Hematopoietic multipotent progenitor cell treated with erythropoietin and hydrocortisone succinate and interleukin-3 and kit ligand, for 17 days (in vitro differentiated cells): ENCODE measurements around the gene SFXN2.
"Not testable (repeated sequence)": the region's sequence is repeated elsewhere in the genome, so short reads cannot be mapped to it uniquely, and the experiment has no call there.

Experiments used
- DNase-seq: peaks from one replicate; pipeline ENCODE4 v3.0.0-alpha.2; 2015; ENCODE audit warnings: low spot score

Gene SFXN2

DNA sequence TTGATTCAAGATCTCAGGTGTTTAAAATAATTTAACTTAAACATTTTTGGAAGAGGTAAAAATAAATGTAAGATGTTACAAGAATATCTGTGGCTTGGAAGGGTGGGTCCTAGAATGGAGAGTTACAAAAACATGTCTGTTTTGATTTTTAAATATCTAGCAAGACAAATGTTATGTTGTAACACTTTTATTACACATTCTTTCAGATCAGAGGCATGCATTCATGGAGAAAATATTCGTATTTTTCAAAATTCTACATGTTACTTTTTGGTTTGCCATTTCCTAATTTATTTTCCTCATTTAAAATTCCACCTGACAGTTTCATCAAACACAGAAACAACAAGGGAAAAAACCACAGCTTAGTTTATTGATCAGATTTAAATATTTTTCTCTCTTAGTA is 39.3 kb downstream of the SFXN2 start:
- DNase-seq = no peak

DNA sequence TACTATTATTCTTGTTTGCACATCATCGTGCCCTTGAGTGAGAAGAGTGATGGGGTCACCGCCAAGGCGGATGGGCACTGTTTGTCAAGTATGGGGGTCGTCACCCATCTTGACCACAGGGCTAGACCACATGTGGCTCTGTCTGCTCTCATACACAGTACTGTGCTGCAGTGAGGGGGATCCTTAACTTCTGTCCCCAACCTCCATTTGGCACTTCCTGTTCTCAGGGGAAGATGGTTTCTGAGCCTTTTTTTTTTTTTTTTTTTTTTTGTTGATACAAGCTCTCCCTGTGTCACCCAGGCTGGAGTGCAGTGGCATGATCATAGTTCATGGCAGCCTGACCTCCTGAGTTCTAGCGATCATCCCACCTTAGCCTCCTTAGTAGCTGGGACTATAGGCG is 42.9 kb downstream of the SFXN2 start:
- DNase-seq = no peak

DNA sequence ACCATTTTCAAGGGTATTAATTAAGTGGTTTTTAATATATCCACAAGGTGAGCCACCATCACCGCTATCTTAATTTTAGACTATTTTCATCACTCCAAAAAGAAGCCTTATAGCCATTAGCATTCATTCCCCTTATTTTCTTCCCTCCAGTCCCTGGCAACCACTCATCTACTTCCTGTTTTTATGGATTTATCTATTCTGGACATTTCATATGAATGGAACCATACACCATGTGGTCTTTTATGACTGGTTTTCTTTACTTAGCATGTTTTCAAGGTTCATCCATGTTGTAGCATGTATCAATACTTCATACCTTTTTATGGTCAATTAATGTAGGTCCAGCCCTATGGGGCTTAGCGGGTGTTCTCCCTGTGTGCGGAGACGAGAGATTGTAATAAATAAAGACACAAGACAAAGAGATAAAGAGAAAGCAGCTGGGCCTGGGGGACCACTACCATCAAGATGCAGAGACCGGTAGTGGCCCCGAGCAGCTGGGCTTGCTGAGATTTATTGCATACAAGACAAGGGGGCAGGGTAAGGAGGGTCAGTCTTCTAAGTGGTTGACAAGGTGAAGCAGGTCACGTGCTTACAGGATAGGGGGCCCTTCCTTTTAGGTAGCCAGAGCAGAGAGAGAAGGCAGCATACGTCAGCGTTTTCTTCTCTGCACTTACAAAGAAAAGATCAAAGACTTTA is 44.0 kb downstream of the SFXN2 start:
- no peak for DNase-seq

DNA sequence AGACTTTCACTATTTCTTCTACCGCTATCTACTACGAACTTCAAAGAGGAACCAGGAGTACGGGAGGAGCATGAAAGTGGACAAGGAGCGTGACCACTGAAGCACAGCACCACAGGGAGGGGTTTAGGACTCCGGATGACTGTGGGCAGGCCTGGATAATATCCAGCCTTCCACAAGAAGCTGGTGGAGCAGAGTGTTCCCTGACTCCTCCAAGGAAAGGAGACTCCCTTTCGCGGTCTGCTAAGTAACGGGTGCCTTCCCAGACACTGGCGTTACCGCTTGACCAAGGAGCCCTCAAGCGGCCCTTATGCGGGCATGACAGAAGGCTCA is 44.5 kb downstream of the SFXN2 start:
- not testable (repeated sequence) for DNase-seq

DNA sequence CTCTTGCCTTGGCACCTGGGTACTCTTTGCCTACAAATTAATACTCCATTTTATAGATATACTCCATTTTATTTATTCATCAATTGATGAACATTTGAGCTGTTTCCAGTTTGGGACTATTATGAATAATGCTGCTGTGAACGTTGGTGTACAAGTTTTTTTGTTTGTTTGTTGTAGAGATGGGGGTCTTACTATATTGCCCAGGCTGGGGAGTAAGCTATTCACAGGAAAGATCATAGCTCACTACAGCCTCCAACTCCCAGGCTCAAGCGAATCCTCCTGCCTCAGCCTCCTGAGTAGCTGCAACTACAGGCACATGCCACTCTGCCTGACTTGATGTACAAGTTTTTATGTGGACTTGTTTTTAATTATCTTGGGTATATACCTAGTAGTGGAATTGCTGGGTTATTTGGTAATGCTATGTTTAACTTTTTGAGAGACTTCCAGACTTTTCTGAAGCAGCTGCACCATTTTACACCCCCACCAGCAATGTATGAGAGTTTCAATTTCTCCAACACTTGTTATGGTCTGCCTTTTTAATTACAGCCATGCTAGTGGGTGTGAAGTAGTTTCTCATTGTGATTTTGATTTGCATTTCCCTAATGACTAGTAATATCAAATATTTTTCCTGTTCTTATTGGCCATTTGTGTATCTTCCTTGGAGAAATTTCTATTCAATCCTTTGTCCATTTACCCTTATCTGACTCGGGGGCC is 45.2 kb downstream of the SFXN2 start:
- no peak for DNase-seq

DNA sequence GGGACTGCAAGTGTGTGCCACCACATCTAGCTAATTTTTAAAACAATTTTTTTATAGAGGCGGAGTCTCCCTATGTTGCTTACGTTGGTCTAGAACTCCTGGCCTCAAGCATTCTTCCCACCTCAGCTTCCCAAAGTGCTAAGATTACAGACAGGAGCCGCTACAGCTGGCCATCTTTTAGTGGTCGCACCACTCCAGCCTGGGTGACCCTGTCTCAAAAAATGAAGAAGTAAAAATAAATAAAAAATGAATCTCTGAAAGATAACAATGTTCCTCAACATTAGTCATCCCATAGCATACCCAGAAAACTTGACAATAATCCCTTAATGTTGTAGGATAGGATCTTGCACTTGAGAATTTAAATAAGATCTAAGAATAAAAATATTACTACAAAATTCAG is 47.5 kb downstream of the SFXN2 start:
- DNase-seq = no peak

DNA sequence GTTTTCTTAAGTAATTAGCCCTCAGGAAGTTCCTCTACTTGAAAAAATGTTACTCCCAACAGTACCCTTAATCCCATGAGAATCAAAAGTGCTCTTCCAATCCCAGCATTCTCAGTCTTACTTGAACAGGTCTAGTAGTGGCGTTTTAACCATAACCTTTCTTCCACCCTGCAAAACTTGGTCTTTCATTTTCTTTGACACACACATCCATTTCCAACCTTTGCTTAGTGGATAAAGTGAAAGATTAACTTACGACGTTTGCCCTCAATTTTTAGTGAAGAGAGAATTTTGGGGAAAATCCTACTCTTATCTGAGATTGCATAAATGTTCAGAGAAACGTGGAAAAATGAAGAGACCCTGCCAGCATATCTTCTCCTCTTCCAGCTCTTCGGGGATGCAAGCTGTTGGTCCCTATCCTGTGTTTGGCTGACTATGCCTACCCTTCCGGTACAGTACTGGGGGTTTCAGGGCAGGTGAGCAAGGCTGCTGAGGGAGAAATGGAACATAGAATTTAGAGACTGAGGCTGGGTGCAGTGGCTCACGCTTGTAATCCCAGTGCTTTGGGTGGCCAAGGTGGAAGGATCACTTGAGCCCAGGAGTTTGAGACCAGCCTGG is 48.1 kb downstream of the SFXN2 start:
- DNase-seq = no peak

DNA sequence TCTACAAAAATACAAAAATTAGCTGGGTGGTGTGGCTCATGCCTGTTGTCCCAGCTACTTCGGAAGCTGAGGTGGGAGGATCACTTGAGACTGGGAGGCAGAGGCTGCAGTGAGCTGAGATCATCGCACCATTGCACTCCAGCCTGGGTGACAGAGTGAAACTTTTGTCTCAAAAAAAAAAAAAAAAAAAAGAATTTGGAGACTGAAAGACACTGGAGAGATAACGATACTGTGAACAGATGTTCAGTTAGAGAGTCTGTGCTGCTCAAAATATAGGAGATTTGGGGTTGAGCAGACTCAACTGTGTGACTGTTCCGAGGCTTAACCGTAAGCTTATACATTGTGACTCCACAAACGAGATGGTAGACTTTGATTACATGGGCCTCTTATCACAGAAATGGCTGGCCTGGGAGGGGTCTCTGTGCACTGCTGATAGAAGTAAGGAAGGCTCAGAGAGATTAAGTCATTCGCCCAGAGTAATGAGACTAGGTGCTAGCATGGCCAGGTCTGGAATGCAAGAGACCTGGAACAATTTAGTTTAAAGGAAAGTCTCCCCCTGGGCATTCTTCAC is 48.7 kb downstream of the SFXN2 start:
- no peak for DNase-seq

DNA sequence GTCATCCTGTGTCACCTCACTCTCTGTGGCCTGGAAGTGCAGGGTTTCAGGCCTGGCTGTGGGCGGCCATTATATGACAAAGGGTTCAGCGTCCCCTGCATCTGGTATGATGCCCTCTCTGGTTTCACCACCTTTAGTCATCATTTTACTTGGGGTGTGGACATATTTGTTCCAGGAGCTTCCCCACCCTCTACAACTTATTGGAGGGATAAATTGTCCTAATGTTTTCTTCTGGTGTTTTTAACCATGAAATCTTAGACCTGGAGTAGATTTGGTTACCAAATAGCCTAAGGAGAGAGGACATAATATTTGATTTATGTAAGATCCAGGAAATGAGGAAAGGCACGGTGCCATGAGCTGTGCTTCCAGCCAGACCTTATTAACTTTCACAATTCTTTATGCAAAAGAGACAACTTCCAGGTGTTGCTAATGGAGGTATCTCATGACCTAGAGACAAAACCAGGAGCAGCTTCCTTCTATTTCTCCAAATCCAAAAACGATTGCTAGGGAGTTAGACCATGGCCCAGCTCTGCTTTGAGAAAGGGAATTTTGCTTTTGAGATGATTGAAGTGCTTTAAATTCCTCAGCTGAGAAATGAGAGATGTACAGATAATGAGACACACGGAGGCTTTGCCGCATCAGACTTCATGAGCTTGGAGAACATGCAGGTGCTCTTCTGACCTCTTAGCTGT is 50.2 kb downstream of the SFXN2 start:
- DNase-seq = no peak

DNA sequence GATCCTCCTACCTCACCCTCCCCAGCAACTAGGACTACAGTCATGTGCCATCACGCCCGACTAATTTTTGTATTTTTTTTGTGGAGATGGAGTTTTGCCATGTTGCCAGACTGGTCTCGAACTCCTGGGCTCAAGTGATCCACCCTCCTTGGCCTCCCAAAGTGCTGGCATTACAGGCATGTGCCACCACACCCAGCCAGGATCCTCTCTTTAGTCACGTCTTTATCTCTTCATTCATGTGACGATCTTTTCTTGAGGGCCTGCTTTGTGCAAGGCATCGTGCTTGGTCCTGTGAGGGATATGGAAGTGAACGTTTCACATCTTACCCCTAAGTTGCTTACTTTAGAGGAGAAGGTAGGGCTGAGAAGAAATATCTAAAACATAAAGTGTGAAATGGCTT is 50.9 kb downstream of the SFXN2 start:
- DNase-seq = no peak

DNA sequence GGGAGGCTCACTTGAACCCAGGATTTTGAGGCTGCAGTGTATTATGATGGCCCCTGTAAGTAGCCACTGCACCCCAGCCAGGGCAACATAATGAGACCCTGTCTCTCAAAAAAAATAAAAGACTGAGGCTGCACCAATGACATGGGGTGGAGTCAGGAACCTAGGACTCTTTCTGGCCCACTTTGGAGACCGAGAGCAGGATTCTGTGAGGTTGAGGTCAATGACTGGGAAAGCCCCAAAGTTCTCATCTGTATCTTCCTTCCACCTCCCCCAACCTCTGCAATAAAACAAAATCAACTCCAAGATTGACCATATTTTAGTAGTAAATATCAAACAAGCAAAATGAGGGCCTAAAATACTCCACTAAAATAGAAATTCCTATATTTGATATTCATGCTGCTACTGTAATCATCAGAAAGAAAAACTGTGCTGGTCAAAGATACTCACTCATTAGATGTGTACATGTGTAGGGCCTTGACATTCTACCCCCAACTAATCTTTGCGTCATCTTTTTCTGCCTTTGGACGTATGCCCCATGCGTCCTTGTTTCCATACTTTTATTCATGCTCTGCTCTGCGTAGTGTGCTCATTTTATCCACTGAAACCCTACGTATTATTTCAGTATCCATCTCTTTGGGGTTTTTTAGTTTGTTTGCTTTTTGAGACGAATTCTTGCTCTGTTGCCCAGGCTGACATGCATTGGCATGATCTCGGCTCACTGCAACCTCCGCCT is 53.2 kb downstream of the SFXN2 start:
- no peak for DNase-seq

DNA sequence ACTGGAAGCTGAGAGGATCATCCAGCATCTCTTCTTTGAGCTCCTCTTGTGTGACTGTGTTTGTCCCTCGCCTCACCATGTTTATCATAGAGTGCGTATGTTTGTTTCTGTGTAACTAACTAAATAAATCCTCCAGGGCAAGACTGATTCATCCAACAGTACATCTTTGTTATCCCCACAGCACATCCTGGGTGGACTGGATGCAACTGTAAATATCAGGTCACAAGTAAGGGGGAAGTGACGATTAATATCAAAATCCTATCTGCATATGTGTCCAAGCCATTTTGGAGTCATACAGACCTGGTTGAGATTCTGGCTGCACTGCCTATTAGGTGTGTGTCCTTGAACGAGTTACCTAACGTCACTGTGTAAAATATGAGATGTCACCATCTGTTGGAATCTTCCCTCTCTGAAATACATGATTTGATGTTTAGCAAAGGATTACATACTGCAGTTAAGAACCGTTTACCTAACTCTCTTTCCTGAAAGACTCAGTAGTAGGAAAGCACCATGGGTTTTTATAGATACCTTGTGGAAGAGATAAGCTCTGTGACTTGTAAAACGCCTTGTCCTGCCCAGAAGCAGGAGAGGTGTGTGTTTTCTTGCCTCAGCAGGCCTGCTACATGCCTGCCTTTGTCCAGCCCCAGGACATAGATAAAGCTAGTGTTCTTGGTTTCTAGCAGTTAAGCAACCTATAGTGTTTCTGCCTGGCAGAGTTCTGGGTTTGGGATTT is 55.1 kb downstream of the SFXN2 start:
- DNase-seq = no peak

DNA sequence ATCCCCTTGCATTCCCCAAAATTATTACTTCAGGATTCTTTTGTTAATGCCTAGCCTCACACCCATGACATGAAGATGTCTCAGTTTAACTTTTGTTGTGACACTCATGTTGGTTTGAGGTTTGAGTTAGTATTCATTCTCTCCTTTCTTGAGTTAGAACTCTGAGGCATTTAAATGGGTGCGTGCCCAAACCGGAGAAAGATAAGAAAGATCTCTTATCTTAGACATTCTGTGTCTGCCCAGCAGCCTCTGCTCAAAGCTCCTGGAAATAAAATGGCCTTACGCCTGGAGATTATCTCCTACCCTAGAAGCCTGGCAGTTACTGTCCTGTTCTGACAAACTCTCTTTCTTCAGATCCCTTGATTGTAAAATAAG is 55.7 kb downstream of the SFXN2 start:
- no peak for DNase-seq

DNA sequence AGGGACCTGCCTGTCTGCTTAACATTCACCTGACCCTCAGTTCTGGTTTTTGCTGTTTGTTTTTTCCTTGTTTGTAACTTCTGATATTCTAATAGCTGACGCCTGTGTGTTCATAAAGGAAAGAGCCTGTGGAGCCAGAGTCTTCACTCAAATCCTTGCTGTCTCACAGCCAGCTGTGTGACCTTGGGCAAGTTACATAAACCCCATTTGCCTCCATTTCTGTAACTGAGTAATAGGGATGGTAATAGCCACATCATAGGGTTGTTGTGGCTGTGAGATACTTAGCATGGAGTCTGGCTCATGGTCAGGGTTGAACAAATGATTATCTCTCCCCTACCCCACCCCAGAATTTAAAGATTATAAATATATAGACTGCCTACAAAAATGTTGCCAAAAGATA is 56.4 kb downstream of the SFXN2 start:
- no peak for DNase-seq

DNA sequence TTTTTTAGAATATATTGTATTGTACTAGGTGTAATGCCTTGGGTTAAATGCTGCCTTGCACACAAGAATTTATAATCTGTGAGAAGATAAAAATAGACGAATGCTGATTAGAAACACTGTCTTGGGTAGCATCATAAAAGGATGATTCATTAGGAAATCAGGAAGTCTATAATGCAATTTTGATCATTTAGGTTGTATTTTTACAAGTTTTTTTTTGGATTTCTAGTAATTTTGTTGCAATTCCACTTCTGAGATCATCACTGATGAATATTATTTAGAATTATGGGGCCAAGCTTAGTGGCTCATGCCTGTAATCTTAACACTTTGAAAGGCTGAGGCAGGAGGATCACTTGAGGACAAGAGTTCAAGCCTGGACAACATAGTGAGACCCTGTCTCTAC is 58.9 kb downstream of the SFXN2 start:
- no peak for DNase-seq

DNA sequence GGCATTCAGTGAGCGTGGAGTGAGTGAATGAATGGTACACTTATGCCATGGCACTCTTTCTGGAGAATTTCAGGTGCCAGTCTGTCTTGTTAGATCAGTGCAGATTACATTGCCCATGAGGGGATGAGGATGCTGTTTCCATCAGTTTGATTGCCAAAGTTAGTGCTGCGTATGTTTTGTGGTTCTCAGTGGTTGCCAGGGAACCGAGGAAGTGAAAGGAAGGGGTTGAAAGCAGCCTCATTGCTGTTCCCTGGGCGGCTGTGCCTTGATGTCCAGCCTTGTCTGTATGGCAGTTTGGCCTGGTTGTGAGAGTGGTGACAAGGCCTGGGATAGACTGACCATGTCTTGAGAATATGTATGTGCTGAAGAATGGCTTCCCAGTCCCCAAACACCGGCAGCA is 59.5 kb downstream of the SFXN2 start:
- DNase-seq = no peak

DNA sequence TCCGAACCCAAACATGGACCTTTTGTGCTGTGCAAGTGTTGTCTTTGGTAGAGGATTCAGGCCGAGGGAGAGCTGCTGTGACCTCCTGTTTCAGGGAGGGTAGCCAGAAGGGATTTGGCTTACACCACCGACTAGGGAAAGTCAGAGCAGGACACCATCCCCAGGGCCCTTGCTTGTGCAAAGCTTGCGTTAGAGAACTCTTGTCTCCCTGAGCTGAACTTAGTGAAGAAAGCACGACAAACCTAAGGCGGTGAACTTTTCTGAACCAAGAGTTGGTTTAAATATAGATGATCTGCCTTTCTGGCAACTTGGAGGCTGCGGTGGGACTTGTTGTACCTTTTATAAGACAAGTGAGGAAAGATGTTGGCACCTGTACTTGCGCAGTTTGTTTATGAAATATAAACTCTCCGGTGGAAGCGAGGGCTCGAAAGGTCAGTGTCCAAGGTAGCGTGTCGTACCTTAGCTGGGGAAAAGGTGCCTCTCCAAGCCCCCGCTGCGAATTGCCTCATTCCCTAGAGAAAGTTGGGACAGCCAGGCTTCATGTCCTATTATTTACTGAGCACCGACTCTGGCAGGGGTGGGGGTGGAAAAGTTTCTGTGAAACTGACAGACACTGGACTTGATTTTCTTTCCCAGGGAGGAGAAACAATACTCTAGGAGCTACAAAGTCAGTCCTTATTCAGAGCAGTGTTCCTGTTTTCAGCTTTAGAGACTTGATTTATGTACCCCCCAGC is 60.9 kb downstream of the SFXN2 start:
- DNase-seq = no peak

DNA sequence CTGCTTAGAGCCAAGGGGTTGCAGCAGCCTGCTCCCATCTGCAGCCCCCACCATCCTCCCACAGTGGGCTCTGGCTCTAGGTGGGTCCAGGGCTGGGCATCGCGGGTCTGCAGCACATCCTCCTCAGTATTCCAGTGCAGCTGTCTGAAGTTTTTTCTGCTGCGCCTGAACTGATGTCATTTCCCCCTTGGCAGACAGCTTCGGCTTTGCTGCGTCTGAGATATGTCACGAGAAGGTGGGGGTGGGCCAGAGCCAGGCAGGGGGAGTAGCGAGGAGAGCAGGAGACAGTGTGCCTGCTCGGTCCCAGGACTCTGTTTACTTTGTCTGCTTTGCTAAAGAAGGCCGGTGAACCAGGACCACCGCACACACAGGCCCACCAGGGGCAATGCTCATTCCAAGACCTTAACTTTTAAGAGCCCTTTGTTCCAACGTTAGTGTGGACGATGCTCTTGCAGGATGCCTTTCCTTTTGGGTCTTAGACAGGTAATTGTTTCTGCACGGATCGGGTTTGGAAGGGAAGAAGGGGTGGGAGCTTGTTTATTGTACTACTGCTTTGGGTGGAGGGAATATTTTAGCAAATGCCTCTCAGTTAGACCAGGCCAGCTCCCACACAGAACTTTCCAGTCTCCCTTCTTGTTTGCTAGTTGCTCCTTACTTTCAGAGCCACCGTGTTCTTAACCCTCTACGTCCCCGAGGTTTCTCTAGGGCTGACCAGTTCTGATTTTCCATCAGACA is 61.7 kb downstream of the SFXN2 start:
- no peak for DNase-seq

DNA sequence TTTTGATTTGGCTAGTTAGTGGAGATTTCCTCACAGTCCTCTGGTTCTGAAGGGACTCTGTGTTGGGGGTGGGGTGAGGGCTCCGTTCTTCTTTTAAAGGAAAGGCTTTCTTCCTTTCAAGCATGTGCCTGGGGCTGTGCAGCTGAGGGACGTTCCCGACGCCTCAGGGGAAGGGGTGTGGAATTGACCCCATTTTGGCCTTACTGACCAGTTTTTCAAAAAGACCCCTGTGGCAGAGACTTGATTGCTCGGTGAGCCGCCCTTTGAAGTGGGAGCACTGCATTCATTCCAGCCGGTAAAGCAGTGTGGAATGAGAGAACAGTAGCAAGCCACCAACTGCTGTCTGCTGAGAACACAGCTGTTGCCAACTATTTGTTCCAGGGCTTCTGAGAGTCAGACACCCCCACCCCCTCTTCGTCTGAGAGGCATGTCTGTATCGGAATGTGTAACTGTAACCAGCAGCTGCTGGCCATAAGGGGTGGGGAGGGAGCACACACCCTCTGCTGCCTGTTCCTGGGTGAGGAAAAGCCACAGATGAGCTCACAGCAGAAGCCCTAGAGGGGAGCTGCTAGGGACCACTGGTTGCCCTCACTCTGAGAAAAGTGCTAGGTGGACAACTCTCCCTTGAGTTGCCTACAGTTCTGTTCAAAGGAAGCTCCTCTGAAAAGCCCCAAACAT is 62.5 kb downstream of the SFXN2 start:
- DNase-seq = no peak
